Measurements from ENCODE around the gene TSTD2.

The TSTD2 gene

DNA sequence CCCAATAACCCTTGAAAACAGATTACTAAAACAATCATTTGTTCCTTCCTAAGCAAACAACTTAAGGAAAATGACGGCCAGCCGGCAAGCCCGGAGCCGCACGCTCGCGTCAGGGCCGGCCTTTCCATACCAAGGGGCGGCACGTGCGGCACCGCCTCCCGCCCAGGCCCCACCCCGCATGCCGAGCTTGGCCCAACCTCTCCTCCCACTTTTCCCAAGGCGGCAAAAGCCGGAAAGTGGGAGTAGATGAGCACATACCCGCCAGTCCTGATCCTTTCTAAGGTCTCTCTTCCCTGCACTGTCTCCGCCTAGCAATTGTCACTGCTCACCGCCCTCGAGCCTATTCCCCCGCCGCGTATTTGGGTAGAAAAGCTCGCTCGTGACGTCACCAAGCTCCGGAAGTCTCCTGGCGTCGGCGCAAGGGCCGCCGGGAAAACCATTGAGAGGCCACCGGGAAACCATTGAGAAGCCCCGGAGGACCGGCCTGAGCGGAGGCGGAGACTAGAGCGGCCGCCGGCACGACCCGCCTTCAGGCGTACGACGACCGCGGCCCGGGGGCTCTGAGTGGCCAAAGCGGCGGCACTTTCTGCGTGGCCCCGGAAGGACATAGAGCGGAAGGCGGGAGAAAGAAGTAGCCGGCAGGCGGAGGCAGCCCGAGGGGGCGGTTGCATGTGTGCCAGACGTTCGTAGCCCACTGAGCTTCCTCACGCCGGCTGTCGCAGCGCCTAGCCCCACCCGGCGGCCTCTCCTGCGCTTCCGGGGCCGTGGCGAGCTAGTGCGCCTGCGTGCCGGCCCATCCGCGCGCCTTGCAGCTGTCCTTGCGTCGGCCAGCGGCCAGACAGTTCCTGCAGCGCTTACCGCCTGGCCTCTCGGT is at the start of gene TSTD2, which contains the start of gene NCBP1:
TSS of gene TSTD2 (minus strand) at position 384 of the 874 bp plus-strand sequence. CDS start 5,806 bp downstream, outside the sequence.
TSS of gene NCBP1 (plus strand) at position 837 of the 874 bp plus-strand sequence. CDS start 61 bp downstream, outside the sequence.
- peak; percentile 92 for DNase-seq (ENCODE audit: low spot score)

DNA sequence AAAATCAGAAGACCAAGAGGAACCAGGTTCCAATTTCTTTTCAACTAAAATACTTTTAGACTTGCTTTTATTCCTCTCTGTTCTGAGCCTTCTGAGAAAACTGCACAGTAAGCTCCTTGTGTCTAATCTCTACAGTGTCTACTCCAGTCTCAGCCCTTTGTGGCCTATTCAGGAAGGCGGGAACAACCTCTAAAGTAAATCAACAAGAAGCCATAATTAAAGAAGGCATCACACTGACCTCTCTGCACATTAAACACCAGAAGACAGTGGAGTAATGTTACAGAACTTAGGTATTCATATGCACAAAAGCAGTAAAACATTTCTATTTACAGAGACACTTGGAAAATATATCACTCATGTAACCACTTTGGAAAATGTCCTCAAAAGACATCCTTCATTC is 49.1 kb upstream of the TSTD2 start:
- no peak for DNase-seq (ENCODE audit: low spot score)

DNA sequence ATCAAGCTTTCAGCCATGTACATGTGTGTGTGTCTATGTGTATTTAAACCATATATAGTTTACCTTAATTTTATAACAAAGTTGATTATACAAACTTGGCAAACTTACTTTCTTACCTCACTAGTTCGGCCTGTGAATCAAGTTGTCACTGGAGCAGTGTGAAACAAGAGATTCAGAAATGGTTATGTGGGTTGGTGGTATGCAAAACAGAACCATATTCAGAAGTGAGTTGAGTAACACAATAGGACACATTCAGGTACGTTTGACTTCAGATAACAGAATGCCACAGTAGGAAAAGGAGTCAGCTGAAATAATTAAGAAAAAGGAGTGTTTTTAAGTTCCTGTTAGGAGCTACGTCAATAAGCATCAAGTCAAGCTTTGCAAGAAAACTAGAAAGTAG is 42.5 kb upstream of the TSTD2 start:
- DNase-seq (ENCODE audit: low spot score) = no peak

DNA sequence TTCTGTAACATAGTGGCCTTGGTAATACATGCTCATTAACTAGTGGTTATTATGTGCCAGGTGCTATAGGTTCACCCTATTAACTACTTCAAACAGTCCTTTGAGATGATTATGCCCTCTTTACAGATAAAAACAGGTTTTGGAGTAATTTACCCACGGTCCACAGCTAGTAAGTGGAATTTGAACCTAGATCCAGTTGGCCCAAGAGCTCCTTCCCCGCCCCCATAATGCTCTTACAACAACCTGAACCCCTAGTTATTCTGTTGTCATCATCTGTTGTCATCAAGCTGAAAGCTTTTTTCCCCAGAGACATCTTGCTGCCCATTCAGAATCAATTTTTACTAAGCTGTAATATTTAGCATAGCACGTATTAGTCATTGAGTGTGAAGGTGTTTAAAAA is 40.8 kb upstream of the TSTD2 start:
- DNase-seq (ENCODE audit: low spot score) = no peak

DNA sequence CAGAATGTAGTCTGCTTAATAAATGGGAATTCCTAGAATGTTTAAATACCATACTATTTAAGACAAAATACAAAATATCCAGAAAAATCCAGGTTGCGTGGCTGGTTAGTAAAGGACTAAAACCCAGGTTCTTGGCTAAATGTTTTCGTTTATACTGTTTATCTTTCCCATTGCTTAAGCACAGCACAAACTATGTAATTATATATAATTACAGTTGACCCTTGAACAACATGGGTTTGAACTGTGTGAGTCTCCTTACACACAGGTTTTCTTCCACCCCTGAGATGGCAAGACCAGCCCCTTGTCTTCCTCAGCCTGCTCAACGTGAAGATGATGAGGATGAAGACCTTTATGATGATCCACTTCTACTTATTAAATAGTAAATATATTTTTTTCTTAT is 39.2 kb upstream of the TSTD2 start:
- DNase-seq (ENCODE audit: low spot score) = no peak

DNA sequence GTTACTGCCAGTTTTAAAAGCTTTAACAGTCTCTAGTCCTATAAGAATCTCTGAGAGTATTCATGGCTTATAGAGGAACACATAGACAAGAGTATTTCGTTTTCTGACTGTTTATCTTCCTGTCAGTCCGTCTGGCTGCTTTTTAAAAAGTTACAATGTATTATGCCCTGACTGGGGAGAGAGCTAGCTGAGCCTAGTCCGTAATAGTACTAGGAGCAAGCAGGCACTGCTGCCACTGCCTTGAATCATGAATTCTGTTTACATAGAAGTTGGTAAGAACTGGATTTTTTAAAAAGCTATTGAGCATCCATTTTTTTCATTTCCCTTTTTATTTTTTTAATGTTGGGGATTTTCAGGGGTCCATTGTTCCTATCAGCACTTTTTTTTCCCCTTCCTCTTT is 37.4 kb upstream of the TSTD2 start:
- no peak for DNase-seq (ENCODE audit: low spot score)

DNA sequence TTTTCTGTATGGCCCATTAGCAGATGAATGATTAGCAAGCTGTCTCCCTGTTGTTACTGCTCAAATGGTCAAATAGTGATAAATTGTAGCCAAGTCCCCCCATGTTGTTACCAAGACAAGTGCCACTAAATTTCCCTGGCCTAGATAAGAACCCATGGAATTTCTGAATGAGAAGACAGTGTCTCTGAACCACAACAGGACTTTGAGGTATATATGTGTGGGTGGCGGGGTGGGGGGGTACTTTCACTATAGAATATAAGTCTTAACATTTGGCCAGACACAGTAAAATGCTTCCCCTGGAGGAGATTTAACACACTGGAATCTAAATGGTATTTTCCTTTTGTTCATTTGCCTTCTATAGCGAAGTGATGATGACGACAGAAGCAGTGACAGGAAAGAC is 35.3 kb upstream of the TSTD2 start:
- no peak for DNase-seq (ENCODE audit: low spot score)

DNA sequence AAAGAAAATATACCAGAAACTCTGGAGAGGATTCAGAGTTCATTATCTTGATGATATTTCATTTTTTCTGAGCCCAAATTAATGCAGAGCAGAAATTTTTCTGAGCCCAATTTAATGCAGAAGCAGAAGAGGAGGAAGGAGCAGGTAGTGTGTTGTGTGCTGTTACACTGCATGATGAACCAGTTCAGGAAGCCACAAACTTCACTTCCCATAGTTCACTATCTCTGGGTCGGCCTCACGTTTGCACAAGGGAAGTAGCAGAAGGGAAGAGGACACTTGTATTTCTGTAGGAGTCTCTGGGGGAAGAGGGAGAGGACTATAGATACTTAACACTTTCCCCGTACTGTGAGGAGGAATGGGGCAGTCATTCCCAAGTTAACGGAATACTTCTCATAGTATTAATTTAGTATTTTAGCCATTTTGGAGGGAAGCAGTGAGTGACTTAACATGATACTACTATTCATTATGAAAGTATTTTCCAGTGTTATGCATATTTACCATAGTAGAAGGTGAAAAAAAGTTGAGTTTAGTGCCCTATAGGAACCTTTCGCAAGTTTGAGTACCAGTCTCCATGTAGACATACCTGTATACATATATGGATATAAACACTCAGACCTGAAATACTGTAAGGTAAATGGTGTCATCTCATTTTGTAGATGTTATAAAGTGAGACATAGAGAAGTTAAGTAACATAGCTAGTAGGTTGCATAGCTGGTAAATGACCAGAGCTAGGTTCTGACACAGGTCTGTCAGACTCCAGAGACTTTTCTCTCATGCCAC is 33.9 kb upstream of the TSTD2 start:
- no peak for DNase-seq (ENCODE audit: low spot score)

DNA sequence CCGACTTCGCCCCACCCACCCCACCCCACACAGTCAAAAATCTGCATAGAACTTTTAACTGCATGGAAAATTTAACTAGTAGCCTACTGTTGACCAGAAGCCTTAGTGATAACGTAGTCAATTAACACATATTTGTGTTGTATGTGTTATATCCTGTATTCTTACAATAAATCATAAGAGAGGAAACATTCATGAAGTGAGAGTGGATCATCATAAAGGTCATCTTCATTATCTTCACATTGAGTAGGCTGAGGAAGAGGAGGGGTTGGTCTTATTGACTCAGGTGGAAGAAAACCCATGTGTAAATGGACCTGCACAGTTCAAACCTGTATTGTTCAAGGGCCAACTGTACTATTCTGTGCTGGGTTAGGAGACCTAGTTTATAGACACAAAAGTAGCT is 32.6 kb upstream of the TSTD2 start:
- no peak for DNase-seq (ENCODE audit: low spot score)

DNA sequence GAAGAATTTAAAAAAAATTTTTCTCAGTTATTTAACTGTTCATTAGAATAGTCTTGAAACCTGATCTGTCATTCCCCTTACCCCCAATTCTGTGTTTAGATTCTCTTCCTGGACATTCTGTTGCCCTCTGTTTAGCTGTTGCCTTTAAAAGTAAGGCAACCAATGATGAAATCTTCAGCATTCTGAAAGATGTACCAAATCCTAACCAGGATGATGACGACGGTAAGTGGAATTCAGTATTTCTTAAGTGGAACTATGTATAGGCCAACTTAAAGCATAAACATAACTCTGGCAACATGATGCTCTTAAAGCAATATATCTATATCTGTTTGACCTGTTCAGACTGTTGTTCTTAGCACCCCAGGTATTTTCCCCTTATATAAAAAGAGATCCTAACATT is 27.7 kb upstream of the TSTD2 start:
- no peak for DNase-seq (ENCODE audit: low spot score)

DNA sequence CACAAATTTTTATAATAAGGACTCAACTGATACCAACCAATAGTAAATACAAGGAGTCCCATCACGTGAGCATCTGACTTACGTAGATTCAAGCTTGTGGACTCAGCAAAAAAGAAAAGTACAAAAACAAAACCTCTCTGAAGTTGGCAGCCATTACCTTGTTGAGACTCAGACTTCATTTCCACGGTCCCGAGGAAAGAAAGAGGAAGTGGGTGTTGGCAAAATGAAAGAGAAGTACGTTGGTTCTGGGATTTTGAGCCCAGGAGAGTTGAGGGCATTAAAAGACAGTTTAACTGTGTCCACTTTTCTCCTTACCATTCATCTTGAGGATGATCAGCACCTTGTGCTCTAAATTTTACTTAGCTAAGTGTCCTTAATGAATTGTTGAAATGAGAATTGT is 27.2 kb upstream of the TSTD2 start:
- DNase-seq (ENCODE audit: low spot score) = no peak

DNA sequence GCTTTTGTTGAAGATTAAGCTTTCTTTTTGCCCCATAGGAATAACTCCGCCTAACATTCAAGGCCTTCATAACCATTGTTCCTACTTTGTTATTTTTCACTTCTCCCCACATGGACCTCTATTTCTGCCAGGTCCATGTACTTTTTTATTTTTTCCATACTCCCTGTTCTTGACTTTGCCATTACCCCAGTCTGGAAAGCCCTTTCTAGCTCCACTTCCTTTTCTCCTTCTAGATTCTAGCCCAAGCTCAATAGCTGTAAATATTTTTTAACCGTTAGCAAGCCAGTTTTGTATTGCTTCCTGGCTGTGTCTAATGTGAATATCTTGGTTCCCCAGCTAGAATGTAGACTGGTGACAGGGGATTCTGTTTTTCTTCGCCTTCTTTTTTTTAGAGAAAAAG is 26.6 kb upstream of the TSTD2 start:
- no peak for DNase-seq (ENCODE audit: low spot score)

DNA sequence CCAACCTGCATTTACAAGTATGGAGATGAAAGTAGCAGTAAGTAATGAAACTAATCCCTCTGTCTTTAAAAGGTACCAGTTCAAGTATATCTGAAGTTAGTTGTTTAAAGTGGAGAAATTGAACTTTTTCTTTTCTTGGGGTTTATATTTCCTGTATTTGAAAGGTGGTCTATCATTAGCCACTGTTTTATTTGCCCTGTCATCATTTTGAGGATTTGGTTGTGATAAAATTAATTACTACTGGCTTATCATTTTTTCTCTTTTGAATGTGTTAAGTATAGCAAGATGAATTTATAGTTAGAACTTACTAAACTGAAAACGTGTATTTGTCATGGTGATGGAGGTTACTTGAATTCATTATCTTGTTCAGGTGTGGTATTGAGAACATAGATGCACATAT is 25.5 kb upstream of the TSTD2 start:
- DNase-seq (ENCODE audit: low spot score) = no peak

DNA sequence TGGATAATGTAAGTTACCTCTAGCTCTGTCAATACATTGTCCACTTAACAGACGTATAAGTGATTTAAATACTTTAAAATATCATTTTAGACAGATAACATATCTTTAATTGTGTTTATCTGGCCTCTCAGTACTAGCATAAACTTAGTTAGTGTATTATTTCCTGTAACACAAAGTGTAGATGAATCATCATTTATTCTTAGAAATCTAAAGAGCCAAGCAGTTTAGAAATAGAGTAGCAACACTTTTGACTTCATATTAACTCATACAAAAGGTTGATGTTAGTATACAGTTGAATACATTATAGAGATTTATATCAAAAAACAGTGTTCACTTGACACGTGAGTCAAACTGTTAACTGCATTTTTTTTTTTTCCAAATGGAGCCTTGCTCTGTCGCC is 18.5 kb upstream of the TSTD2 start:
- no peak for DNase-seq (ENCODE audit: low spot score)

DNA sequence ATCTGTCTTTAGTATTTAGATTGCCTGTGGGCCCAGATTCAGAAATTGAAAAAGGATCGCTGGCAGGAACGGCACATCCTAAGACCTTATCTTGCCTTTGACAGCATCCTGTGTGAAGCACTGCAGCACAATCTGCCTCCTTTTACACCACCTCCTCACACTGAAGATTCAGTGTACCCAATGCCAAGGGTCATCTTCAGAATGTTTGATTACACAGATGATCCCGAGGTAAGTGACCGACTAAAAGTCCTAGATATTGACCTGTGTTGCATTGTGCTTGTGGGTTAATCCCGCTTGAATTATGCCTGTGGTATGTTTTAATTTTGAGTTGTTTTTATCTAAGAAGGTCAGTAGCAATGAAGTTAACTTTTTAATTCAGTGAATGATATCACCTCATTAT is 14.8 kb upstream of the TSTD2 start:
- no peak for DNase-seq (ENCODE audit: low spot score)

DNA sequence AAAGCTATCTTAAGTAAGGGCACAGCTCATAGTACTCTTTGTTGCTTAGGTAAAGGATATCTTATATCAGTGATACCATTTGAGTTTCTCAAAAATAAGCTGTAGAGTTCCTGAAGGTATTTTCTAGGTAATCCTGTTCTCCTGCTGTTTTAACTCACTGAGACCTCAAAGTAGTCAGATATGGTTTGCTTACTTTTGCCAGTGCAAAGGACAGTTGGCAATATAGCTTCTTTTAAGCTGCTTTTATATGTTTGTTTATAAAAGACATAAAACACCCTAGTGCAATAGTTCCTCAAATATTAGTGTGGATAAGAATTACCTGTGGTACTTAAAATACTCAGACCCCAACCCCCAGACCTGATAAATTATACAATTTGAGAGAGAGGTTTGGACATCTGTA is 12.6 kb upstream of the TSTD2 start:
- no peak for DNase-seq (ENCODE audit: low spot score)

DNA sequence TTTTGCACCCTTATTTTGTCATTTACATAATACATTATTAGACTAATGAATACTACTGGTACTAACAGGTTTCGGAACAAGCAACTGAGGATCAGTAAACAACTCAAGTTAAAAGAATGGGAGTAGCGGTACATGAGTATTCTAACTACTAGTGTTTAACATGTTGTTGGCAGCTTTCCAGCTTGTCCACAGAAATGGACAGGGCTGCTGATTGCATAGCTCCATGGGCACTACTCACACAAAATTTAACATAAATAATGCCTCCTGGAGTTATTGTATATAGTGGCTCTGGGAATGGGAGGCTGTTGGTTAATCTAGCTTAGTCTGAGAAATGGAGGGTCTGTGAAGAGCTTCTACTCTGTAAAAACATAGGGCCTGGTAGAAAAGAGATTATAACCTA is 7.2 kb upstream of the TSTD2 start:
- no peak for DNase-seq (ENCODE audit: low spot score)

DNA sequence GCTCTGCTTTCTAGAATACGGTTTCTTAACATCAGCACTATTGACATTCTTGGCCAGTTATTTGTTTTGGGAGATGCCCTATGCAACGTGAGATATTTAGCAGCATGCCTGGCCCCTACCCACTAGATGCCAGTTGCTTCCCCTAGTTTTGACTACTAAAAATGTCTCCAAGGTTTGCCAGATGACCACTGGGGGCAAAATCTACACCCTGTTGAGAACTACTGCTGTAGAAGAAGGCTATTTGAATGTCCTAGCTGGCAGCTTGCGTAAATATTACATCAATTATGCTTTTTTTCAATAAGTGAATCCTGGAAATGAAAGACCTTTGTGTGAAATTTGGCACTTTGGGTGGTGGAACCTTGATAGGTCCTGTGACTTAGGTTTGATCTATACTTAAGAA is 5.5 kb upstream of the TSTD2 start:
- DNase-seq (ENCODE audit: low spot score) = no peak

DNA sequence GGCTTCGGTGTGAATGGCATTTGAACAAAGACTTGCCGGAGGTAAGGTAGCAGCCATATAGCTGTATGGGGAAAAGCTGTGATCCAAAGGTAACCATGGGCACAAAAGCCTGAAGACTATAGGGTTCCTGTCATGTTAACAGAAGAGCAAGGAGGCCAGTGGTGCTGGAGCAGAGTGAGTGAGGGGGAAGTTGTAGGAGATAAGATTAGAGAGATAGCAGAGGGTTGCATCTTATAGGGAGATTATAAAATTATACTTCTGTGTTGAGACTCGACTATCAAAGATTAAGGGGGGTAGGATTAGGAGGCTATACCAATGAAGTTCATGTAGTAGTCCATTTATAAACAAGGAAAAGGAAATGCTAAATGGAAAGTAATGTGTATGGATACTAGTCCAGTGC is 3.7 kb upstream of the TSTD2 start:
- no peak for DNase-seq (ENCODE audit: low spot score)

DNA sequence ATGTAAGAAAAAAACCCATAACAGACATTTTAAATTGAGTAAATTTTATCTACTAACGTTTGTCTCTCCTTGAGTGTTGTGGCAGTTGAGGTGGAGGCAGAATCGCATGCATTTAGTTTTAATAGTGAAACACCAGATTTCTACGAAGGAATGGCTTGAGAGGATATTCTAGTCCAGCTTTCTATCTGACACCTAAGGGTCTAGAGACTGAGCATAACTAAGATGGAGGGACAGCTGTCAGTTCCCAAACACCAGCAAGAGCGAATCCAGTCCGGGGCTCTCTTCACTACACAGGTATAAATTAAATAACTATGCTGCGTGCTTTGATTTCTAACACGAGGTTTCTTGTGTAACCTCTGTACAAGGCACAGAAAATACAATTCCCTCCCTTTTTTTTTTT is 1.9 kb upstream of the TSTD2 start:
- no peak for DNase-seq (ENCODE audit: low spot score)

DNA sequence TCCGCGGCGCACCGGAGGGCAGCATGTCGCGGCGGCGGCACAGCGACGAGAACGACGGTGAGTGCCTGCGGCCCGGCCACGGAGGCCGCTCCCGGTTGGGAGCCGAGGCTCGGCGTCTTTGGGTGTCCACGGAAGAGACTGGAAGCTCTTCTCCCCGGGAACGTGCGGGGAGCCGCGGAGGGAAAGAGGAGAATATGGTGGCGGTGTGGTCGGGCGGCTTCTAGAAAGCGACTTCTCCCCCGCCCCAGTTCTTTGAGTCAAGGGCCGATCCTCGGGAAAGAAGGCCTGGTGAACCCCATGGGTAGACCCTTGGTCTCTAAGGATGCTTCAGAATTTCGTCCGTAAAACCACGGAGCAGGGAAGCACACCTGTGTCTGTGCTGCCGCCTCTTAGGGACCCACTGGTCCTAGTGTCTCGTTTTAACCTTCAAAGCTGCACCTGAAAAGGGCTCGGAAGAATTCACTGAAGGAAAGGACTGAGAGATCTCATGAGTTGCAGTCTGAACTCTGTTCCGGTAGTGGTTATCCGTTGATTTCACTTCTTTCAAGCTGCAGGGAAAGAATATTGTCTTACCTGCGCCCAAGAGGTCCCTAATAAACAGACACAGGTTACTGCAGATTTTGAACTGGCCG is 807 bp upstream of the TSTD2 start:
- no peak for DNase-seq (ENCODE audit: low spot score)

DNA sequence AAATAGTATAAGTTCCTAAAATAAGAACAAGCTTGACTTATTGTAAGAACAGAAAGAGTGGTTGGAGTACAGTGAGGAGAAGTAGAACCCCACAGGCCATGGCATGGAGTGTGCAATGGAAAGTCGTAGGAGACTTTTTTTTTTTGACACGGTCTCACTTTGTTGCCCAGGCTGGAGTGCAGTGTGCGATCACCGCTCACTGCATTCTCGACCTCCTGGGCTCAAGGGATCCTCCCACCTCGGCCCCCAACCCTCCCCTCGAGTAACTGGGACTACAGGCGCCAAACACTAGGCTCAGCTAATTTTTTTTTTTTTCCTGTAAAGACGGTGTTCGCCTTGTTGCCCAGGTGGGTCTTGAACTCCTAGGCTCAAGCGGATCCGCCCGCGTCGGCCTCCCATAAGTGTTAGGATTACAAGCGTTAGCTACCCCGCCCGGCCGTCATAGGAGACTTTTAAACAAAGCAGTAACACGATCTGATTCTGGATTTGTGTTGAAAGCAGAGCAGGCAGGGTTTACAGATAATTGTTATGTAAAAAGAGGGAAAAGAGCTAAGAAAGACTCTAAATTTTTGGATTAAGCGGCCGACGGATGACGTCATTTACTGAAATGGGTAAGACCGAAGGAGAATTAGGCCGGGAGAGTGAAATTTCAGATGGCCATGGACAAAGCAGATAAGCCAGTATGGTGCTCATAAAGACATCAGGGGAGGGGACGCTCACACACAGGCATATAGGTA is 752 bp downstream of the TSTD2 start:
- peak; percentile 64 for DNase-seq (ENCODE audit: low spot score)

Data from COLO829 (cell line).